ENCODE data around the gene TMEM131. TPM values are rescaled to one million over a fixed set of nuclear protein-coding genes. Genes with fewer than 3 reads are reported as not detected.

Gene TMEM131
- total and polyA plus RNA-seq, 2 experiments from 2014 or later = 9.2 to 22.7 TPM

GRCh38 chr2:97834610-97835009 is 161.1 kb downstream of the TMEM131 start:
- no peak overlapping the region for H3K27ac Mint-ChIP-seq
- no peak overlapping the region for H3K4me3 ChIP-seq
- H3F3A ChIP-seq (replicated peaks; ENCODE audit: low read depth) = no peaks in the 10 kb centered on the region
- peaks cover 13% of the 10 kb centered on the region; the same call in 2 of the 3 replicates for H3K4me1 Mint-ChIP-seq
- TF ChIP-seq NANOG (IDR thresholded peaks at IDR 0.05; ENCODE audit: borderline replicate concordance) (no peak), REST (IDR thresholded peaks at IDR 0.05; ENCODE audit: unreplicated experiment) (no peak), ZNF114 (CRISPR knock-in tag; IDR thresholded peaks at IDR 0.05) (no peak), POLR2AphosphoS5 (IDR thresholded peaks at IDR 0.05; ENCODE audit: low read depth) (no peak), EZH2 (IDR thresholded peaks at IDR 0.05; ENCODE audit: low read depth, unreplicated experiment) (no peak), EZH2phosphoT487 (IDR thresholded peaks at IDR 0.05; ENCODE audit: unreplicated experiment) (no peak), ZNF331 (CRISPR knock-in tag; IDR thresholded peaks at IDR 0.05; ENCODE audit: low read depth) (no peak), CREB1 (CRISPR knock-in tag; IDR thresholded peaks at IDR 0.05; ENCODE audit: low read depth) (no peak), JUNB (IDR thresholded peaks at IDR 0.05; ENCODE audit: unreplicated experiment) (no peak), STAT1 (IDR thresholded peaks at IDR 0.05; ENCODE audit: unreplicated experiment) (no peak), CTCF (conservative IDR thresholded peaks at IDR 0.05; ENCODE audit: low read depth in 2 of 2) (no peak)
- TF ChIP-seq, protein P1, sequence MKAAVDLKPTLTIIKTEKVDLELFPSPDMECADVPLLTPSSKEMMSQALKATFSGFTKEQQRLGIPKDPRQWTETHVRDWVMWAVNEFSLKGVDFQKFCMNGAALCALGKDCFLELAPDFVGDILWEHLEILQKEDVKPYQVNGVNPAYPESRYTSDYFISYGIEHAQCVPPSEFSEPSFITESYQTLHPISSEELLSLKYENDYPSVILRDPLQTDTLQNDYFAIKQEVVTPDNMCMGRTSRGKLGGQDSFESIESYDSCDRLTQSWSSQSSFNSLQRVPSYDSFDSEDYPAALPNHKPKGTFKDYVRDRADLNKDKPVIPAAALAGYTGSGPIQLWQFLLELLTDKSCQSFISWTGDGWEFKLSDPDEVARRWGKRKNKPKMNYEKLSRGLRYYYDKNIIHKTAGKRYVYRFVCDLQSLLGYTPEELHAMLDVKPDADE (IDR thresholded peaks at IDR 0.05) = no peak
- TF ChIP-seq, protein P2, sequence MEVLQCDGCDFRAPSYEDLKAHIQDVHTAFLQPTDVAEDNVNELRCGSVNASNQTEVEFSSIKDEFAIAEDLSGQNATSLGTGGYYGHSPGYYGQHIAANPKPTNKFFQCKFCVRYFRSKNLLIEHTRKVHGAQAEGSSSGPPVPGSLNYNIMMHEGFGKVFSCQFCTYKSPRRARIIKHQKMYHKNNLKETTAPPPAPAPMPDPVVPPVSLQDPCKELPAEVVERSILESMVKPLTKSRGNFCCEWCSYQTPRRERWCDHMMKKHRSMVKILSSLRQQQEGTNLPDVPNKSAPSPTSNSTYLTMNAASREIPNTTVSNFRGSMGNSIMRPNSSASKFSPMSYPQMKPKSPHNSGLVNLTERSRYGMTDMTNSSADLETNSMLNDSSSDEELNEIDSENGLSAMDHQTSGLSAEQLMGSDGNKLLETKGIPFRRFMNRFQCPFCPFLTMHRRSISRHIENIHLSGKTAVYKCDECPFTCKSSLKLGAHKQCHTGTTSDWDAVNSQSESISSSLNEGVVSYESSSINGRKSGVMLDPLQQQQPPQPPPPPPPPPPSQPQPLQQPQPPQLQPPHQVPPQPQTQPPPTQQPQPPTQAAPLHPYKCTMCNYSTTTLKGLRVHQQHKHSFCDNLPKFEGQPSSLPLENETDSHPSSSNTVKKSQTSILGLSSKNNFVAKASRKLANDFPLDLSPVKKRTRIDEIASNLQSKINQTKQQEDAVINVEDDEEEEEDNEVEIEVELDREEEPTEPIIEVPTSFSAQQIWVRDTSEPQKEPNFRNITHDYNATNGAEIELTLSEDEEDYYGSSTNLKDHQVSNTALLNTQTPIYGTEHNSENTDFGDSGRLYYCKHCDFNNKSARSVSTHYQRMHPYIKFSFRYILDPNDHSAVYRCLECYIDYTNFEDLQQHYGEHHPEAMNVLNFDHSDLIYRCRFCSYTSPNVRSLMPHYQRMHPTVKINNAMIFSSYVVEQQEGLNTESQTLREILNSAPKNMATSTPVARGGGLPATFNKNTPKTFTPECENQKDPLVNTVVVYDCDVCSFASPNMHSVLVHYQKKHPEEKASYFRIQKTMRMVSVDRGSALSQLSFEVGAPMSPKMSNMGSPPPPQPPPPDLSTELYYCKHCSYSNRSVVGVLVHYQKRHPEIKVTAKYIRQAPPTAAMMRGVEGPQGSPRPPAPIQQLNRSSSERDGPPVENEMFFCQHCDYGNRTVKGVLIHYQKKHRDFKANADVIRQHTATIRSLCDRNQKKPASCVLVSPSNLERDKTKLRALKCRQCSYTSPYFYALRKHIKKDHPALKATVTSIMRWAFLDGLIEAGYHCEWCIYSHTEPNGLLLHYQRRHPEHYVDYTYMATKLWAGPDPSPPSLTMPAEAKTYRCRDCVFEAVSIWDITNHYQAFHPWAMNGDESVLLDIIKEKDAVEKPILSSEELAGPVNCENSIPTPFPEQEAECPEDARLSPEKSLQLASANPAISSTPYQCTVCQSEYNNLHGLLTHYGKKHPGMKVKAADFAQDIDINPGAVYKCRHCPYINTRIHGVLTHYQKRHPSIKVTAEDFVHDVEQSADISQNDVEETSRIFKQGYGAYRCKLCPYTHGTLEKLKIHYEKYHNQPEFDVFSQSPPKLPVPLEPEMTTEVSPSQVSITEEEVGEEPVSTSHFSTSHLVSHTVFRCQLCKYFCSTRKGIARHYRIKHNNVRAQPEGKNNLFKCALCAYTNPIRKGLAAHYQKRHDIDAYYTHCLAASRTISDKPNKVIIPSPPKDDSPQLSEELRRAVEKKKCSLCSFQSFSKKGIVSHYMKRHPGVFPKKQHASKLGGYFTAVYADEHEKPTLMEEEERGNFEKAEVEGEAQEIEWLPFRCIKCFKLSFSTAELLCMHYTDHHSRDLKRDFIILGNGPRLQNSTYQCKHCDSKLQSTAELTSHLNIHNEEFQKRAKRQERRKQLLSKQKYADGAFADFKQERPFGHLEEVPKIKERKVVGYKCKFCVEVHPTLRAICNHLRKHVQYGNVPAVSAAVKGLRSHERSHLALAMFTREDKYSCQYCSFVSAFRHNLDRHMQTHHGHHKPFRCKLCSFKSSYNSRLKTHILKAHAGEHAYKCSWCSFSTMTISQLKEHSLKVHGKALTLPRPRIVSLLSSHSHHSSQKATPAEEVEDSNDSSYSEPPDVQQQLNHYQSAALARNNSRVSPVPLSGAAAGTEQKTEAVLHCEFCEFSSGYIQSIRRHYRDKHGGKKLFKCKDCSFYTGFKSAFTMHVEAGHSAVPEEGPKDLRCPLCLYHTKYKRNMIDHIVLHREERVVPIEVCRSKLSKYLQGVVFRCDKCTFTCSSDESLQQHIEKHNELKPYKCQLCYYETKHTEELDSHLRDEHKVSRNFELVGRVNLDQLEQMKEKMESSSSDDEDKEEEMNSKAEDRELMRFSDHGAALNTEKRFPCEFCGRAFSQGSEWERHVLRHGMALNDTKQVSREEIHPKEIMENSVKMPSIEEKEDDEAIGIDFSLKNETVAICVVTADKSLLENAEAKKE (CRISPR knock-in tag; IDR thresholded peaks at IDR 0.05) = no peak
- H3K9me2 ChIP-seq (ENCODE audit: insufficient read depth) = no peaks in the 10 kb centered on the region
- H2AFZ ChIP-seq = no peak overlapping the region
- no peaks in the 10 kb centered on the region for H3K27me3 Mint-ChIP-seq (ENCODE audit: insufficient read depth, low read depth, poor library complexity)
- no peak overlapping the region for H3K4me3 Mint-ChIP-seq
- peaks cover 14% of the 10 kb centered on the region for H3K4me1 ChIP-seq (ENCODE audit: insufficient read depth)
- 0 out of 2 replicates have a peak, but pooled peaks cover 3% of the 10 kb centered on the region for H4K20me1 ChIP-seq (replicated peaks; ENCODE audit: insufficient read depth)
- H3K27ac ChIP-seq (ENCODE audit: low read depth) = no peak overlapping the region
- DNase-seq (ENCODE audit: low spot score) = no peak
- no peaks in the 10 kb centered on the region for H3K79me2 ChIP-seq (replicated peaks; ENCODE audit: insufficient read depth)
- no peak for ATAC-seq
- H3K36me3 Mint-ChIP-seq (ENCODE audit: low read depth) = peaks cover 2% of the 10 kb centered on the region; the same call in 2 of the 3 replicates
- no peaks in the 10 kb centered on the region for H3K27me3 ChIP-seq (ENCODE audit: insufficient read depth)
- H3K9me3 Mint-ChIP-seq = no peaks in the 10 kb centered on the region
- H3K4me2 ChIP-seq = no peak overlapping the region
- H3K36me3 ChIP-seq (ENCODE audit: insufficient read depth) = no peaks in the 10 kb centered on the region
